Measurements from ENCODE around the gene CYB5B. TPM values are rescaled to one million over a fixed set of nuclear protein-coding genes. Genes with fewer than 3 reads are reported as not detected.

Gene CYB5B
- polyA plus RNA-seq, 1 experiment, result 134 TPM

GRCh38 chr16:69500496-69500895 lies 76.1 kb downstream of the CYB5B start:
- H3K27me3 ChIP-seq (ENCODE audit: control insufficient read depth, insufficient read depth, low read length), result 0 out of 2 replicates have a peak, but pooled peaks cover 1% of the 10 kb centered on the region
- ChIA-PET POLR2A (no interaction called here), CTCF (interaction anchor here (1.0 kb wide), 1 partner anchor 11 kb away, joined by 4 read pairs; no protein-coding TSS in a partner anchor)
- H3K4me3 ChIP-seq (ENCODE audit: low read depth, low read length), result no peak overlapping the region
- no peak for DNase-seq (ENCODE audit: low read depth)
- no peak for TF ChIP-seq CTCF (IDR thresholded peaks at IDR 0.05; ENCODE audit: insufficient read depth, low read depth, low read length)
- H3K36me3 ChIP-seq (ENCODE audit: control insufficient read depth, insufficient read depth, low read length), result no peaks in the 10 kb centered on the region

GRCh38 chr16:69501956-69502745 lies 77.7 kb downstream of the CYB5B start:
- ChIA-PET POLR2A (no interaction called here), CTCF (interaction anchor here (0.6 kb wide), 1 partner anchor 60 kb away, joined by 5 read pairs; no protein-coding TSS in a partner anchor)
- Histone ChIP-seq H3K27me3 (ENCODE audit: control insufficient read depth, insufficient read depth, low read length) (0 out of 2 replicates have a peak, but pooled peaks cover 1% of the 10 kb centered on the region), H3K4me3 (ENCODE audit: low read depth, low read length) (no peak overlapping the region), H3K36me3 (ENCODE audit: control insufficient read depth, insufficient read depth, low read length) (no peaks in the 10 kb centered on the region)
- DNase-seq (ENCODE audit: low read depth), result no peak
- no peak for TF ChIP-seq CTCF (IDR thresholded peaks at IDR 0.05; ENCODE audit: insufficient read depth, low read depth, low read length)

- ChIA-PET CTCF (no interaction called here), POLR2A (no interaction called here)
- Histone ChIP-seq H3K4me3 (ENCODE audit: low read depth, low read length) (no peak overlapping the region), H3K36me3 (ENCODE audit: control insufficient read depth, insufficient read depth, low read length) (no peaks in the 10 kb centered on the region), H3K27me3 (ENCODE audit: control insufficient read depth, insufficient read depth, low read length) (no peaks in the 10 kb centered on the region)
- DNase-seq (ENCODE audit: low read depth), result no peak
- TF ChIP-seq CTCF (IDR thresholded peaks at IDR 0.05; ENCODE audit: insufficient read depth, low read depth, low read length), result no peak
Measured at GRCh38 chr16:69503244-69503643, 78.8 kb downstream of the CYB5B start.

- ChIA-PET CTCF (interaction anchor here (0.7 kb wide), 1 partner anchor 68 kb away, joined by 3 read pairs; no protein-coding TSS in a partner anchor), POLR2A (no interaction called here)
- DNase-seq (ENCODE audit: low read depth), result no peak
- Histone ChIP-seq H3K27me3 (ENCODE audit: control insufficient read depth, insufficient read depth, low read length) (no peaks in the 10 kb centered on the region), H3K4me3 (ENCODE audit: low read depth, low read length) (no peak overlapping the region), H3K36me3 (ENCODE audit: control insufficient read depth, insufficient read depth, low read length) (no peaks in the 10 kb centered on the region)
- TF ChIP-seq CTCF (IDR thresholded peaks at IDR 0.05; ENCODE audit: insufficient read depth, low read depth, low read length), result no peak
Measured at GRCh38 chr16:69508033-69508755, 83.8 kb downstream of the CYB5B start.

GRCh38 chr16:69509125-69509524 lies 84.7 kb downstream of the CYB5B start:
- Histone ChIP-seq H3K27me3 (ENCODE audit: control insufficient read depth, insufficient read depth, low read length) (no peaks in the 10 kb centered on the region), H3K36me3 (ENCODE audit: control insufficient read depth, insufficient read depth, low read length) (no peaks in the 10 kb centered on the region), H3K4me3 (ENCODE audit: low read depth, low read length) (no peak overlapping the region)
- no peak for TF ChIP-seq CTCF (IDR thresholded peaks at IDR 0.05; ENCODE audit: insufficient read depth, low read depth, low read length)
- ChIA-PET POLR2A (no interaction called here), CTCF (no interaction called here)
- DNase-seq (ENCODE audit: low read depth), result no peak

All from BJ (cell line).